Measurements from ENCODE around the gene SLC9A4.

The SLC9A4 gene

GRCh38 chr2:102538491-102538890 is 65.5 kb downstream of the SLC9A4 start:
- no peak overlapping the region for H3K27ac ChIP-seq
- H3K4me3 ChIP-seq (ENCODE audit: low read depth, low read length) = no peak overlapping the region
- no peak overlapping the region for H2AFZ ChIP-seq
- H3K4me2 ChIP-seq (ENCODE audit: low read length) = no peak overlapping the region
- peaks cover 13% of the 10 kb centered on the region for H3K4me1 ChIP-seq
- no peaks in the 10 kb centered on the region for H3K9me3 ChIP-seq (ENCODE audit: control insufficient read depth, low read length)
- no peaks in the 10 kb centered on the region for H3K79me2 ChIP-seq
- no peaks in the 10 kb centered on the region for H3K27me3 ChIP-seq (ENCODE audit: control insufficient read depth, insufficient read depth, low read length)
- no peaks in the 10 kb centered on the region for H3K36me3 ChIP-seq (ENCODE audit: control insufficient read depth, insufficient read depth, low read length)
- no peak for TF ChIP-seq CTCF (IDR thresholded peaks at IDR 0.05)
- no peak overlapping the region for H3K9ac ChIP-seq

- Histone ChIP-seq H3K4me2 (ENCODE audit: low read length) (peak overlapping the region; percentile 4), H3K9me3 (ENCODE audit: control insufficient read depth, low read length) (no peaks in the 10 kb centered on the region), H3K36me3 (ENCODE audit: control insufficient read depth, insufficient read depth, low read length) (no peaks in the 10 kb centered on the region), H2AFZ (peak overlapping the region; percentile 20), H3K79me2 (no peaks in the 10 kb centered on the region), H3K27ac (no peak overlapping the region), H3K9ac (no peak overlapping the region), H3K4me1 (peaks cover 8% of the 10 kb centered on the region), H3K4me3 (ENCODE audit: low read depth, low read length) (peak overlapping the region; percentile 12), H3K27me3 (ENCODE audit: control insufficient read depth, insufficient read depth, low read length) (no peaks in the 10 kb centered on the region)
- TF ChIP-seq CTCF (IDR thresholded peaks at IDR 0.05) = no peak
Measured at GRCh38 chr2:102540882-102541281, 67.9 kb downstream of the SLC9A4 start.

- no peak overlapping the region for H3K4me2 ChIP-seq (ENCODE audit: low read length)
- no peak overlapping the region for H3K9ac ChIP-seq
- H3K9me3 ChIP-seq (ENCODE audit: control insufficient read depth, low read length) = no peaks in the 10 kb centered on the region
- H3K27me3 ChIP-seq (ENCODE audit: control insufficient read depth, insufficient read depth, low read length) = no peaks in the 10 kb centered on the region
- H3K36me3 ChIP-seq (ENCODE audit: control insufficient read depth, insufficient read depth, low read length) = no peaks in the 10 kb centered on the region
- peaks cover 8% of the 10 kb centered on the region for H3K4me1 ChIP-seq
- no peaks in the 10 kb centered on the region for H3K79me2 ChIP-seq
- no peak for TF ChIP-seq CTCF (IDR thresholded peaks at IDR 0.05)
- H3K27ac ChIP-seq = no peak overlapping the region
- no peak overlapping the region for H3K4me3 ChIP-seq (ENCODE audit: low read depth, low read length)
- no peak overlapping the region for H2AFZ ChIP-seq
Measured at GRCh38 chr2:102544182-102544581, 71.2 kb downstream of the SLC9A4 start.

GRCh38 chr2:102547462-102547861 is 74.4 kb downstream of the SLC9A4 start:
- no peak for TF ChIP-seq CTCF (IDR thresholded peaks at IDR 0.05)
- H3K79me2 ChIP-seq = no peaks in the 10 kb centered on the region
- no peak overlapping the region for H3K4me2 ChIP-seq (ENCODE audit: low read length)
- no peak overlapping the region for H2AFZ ChIP-seq
- H3K27me3 ChIP-seq (ENCODE audit: control insufficient read depth, insufficient read depth, low read length) = no peaks in the 10 kb centered on the region
- no peaks in the 10 kb centered on the region for H3K9me3 ChIP-seq (ENCODE audit: control insufficient read depth, low read length)
- H3K4me3 ChIP-seq (ENCODE audit: low read depth, low read length) = no peak overlapping the region
- no peaks in the 10 kb centered on the region for H3K4me1 ChIP-seq
- no peaks in the 10 kb centered on the region for H3K36me3 ChIP-seq (ENCODE audit: control insufficient read depth, insufficient read depth, low read length)
- no peak overlapping the region for H3K9ac ChIP-seq
- H3K27ac ChIP-seq = no peak overlapping the region

GRCh38 chr2:102549027-102549426 is 76.0 kb downstream of the SLC9A4 start:
- Histone ChIP-seq H3K9me3 (ENCODE audit: control insufficient read depth, low read length) (no peaks in the 10 kb centered on the region), H3K36me3 (ENCODE audit: control insufficient read depth, insufficient read depth, low read length) (no peaks in the 10 kb centered on the region), H3K27ac (no peak overlapping the region), H3K79me2 (no peaks in the 10 kb centered on the region), H3K4me1 (no peaks in the 10 kb centered on the region), H3K9ac (no peak overlapping the region), H2AFZ (no peak overlapping the region), H3K4me2 (ENCODE audit: low read length) (no peak overlapping the region), H3K4me3 (ENCODE audit: low read depth, low read length) (no peak overlapping the region), H3K27me3 (ENCODE audit: control insufficient read depth, insufficient read depth, low read length) (no peaks in the 10 kb centered on the region)
- no peak for TF ChIP-seq CTCF (IDR thresholded peaks at IDR 0.05)
